HG03439 (cell line): ENCODE results near the gene CCDC88B.
A peak's percentile ranks its signal among the peaks of the same experiment; 100 is the strongest.
"Not testable (repeated sequence)": the region's sequence is repeated elsewhere in the genome, so short reads cannot be mapped to it uniquely, and the experiment has no call there.

ENCODE experiments used
- ATAC-seq: cut with Tn5 transposase; IDR thresholded peaks from one replicate; pipeline ENCODE4 v1.9.1; 2021; ENCODE audit warnings: mild to moderate bottlenecking, moderate library complexity; ENCODE audit not compliant: unreplicated experiment

The CCDC88B gene

GRCh38 chr11:64305075-64305690, 34.8 kb upstream of the CCDC88B start, which contains the start of gene ESRRA:
Gene ESRRA (plus strand): TSS chr11:64305524. CDS start chr11:64307180, 1,656 bp downstream.
- peak; percentile 69 for ATAC-seq

GRCh38 chr11:64305691-64306562, 34.1 kb upstream of the CCDC88B start:
- ATAC-seq, result peak; percentile 28

- no peak for ATAC-seq
These were observed 33.5 kb upstream of the CCDC88B start for GRCh38 chr11:64306563-64306875.

- no peak for ATAC-seq
These were observed 33.0 kb upstream of the CCDC88B start for GRCh38 chr11:64306876-64307622.

GRCh38 chr11:64307795-64308194, 32.2 kb upstream of the CCDC88B start:
- not testable (repeated sequence) for ATAC-seq

GRCh38 chr11:64312947-64313346, 27.1 kb upstream of the CCDC88B start:
- no peak for ATAC-seq

GRCh38 chr11:64313491-64314145, 26.4 kb upstream of the CCDC88B start:
- no peak for ATAC-seq

- no peak for ATAC-seq
These were observed 25.7 kb upstream of the CCDC88B start for GRCh38 chr11:64314146-64314804.

GRCh38 chr11:64314805-64315561, 25.0 kb upstream of the CCDC88B start:
- no peak for ATAC-seq

GRCh38 chr11:64315667-64316526, 24.1 kb upstream of the CCDC88B start:
- not testable (repeated sequence) for ATAC-seq

GRCh38 chr11:64316672-64317324, 23.2 kb upstream of the CCDC88B start:
- no peak for ATAC-seq

GRCh38 chr11:64317325-64317960, 22.6 kb upstream of the CCDC88B start, which contains the start of gene TRMT112:
Gene TRMT112 (minus strand): TSS chr11:64317559. CDS start chr11:64317526, 33 bp downstream.
- peak; percentile 60 for ATAC-seq

- peak; percentile 69 for ATAC-seq
These were observed 21.8 kb upstream of the CCDC88B start, which contains the start of gene PRDX5 for GRCh38 chr11:64317961-64318765. Gene PRDX5 (plus strand): TSS chr11:64318121. CDS start chr11:64318216, 95 bp downstream.

GRCh38 chr11:64318766-64319761, 20.9 kb upstream of the CCDC88B start:
- ATAC-seq, result no peak

GRCh38 chr11:64320556-64320955, 19.4 kb upstream of the CCDC88B start:
- no peak for ATAC-seq

- no peak for ATAC-seq
These were observed 19.0 kb upstream of the CCDC88B start for GRCh38 chr11:64321026-64321425.
